Esophagus squamous epithelium (tissue), 4 donors: ENCODE data around the gene CELSR1.

Experiments
- CTCF ChIP-seq, 6 experiments: fragments of 450-650 bp in 4 of 6; fragments of 200-600 bp in 2 of 6; sonication (generic) in 2 of 6; IDR thresholded peaks; one replicate each; pipeline ENCODE4 v1.5.1; 2016 to 2019; ENCODE audit warnings: antibody characterized with exemption in 6 of 6, mild to moderate bottlenecking in 4 of 6, moderate library complexity in 4 of 6
- POLR2A ChIP-seq, 4 donors: fragments of 450-650 bp; IDR thresholded peaks; one replicate each; pipeline ENCODE4 v1.6.1; 2017; ENCODE audit warnings: antibody characterized with exemption in 4 of 4, mild to moderate bottlenecking in 4 of 4, moderate library complexity in 3 of 4

GRCh38 chr22:46486996-46487717 is 50.3 kb downstream of the CELSR1 start:
- TF ChIP-seq POLR2A (IDR thresholded peaks at IDR 0.05) (no peak), CTCF (IDR thresholded peaks at IDR 0.05) (no peak)
